ENCODE results near the gene MS4A4E. TPM values are rescaled to one million over a fixed set of nuclear protein-coding genes. Genes with fewer than 3 reads are reported as not detected.
"Not testable (repeated sequence)": the region's sequence is repeated elsewhere in the genome, so short reads cannot be mapped to it uniquely, and the experiment has no call there.

Gene MS4A4E
- total RNA-seq, 1 donor from 2014 or later, result not detected

DNA sequence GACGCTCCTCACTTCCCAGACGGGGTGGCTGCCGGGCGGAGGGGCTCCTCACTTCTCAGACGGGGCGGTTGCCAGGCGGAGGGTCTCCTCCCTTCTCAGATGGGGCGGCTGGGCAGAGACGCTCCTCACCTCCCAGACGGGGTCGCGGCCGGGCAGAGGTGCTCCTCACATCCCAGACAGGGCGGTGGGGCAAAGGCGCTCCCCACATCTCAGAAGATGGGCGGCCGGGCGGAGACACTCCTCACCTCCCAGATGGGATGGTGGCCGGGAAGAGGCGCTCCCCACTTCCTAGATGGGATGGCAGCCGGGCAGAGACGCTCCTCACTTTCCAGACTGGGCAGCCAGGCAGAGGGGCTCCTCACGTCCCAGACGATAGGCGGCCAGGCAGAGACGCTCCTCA, 41.6 kb downstream of the MS4A4E start:
- not testable (repeated sequence) for H3K36me3 ChIP-seq (ENCODE audit: control insufficient read depth in 3 of 3, insufficient read depth in 3 of 3, low read length in 3 of 3); H3K9ac ChIP-seq (ENCODE audit: low read depth in 1 of 3, low read length in 3 of 3); H3K4me3 ChIP-seq (ENCODE audit: low read length in 3 of 3); H3K27me3 ChIP-seq (ENCODE audit: control insufficient read depth in 3 of 3, insufficient read depth in 3 of 3, low read length in 3 of 3); H3K27ac ChIP-seq (ENCODE audit: low read depth, low read length); H3K9me3 ChIP-seq (ENCODE audit: control insufficient read depth in 3 of 3, low read length in 3 of 3); H3K4me1 ChIP-seq (ENCODE audit: control insufficient read depth in 3 of 3, insufficient read depth in 3 of 3, low read length in 3 of 3)

DNA sequence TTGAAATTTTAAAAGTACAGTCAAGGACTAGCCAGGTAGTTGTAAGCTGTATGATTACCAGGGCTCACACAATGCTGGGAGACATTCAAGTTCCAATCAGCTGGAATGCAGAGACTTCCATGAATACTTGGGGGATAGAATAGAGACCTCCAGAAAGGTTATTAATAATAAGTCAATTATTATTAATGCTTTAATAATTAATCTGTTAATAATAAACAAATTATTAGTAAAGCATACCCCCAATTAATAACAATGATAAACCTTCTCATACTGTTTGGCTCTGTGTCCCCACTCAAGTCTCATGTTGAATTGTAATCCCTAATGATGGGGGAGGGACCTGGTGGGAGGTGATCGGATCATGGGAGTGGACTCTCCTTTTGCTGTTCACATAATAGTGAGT, 45.5 kb downstream of the MS4A4E start:
- no peaks in the 10 kb centered on the region for H3K4me1 ChIP-seq (ENCODE audit: control insufficient read depth in 3 of 3, insufficient read depth in 3 of 3, low read length in 3 of 3)
- H3K9me3 ChIP-seq (ENCODE audit: control insufficient read depth in 3 of 3, low read length in 3 of 3), result no peaks in the 10 kb centered on the region
- no peaks in the 10 kb centered on the region for H3K27me3 ChIP-seq (ENCODE audit: control insufficient read depth in 3 of 3, insufficient read depth in 3 of 3, low read length in 3 of 3)
- no peak overlapping the region for H3K27ac ChIP-seq (ENCODE audit: low read depth, low read length)
- no peaks in the 10 kb centered on the region for H3K36me3 ChIP-seq (ENCODE audit: control insufficient read depth in 3 of 3, insufficient read depth in 3 of 3, low read length in 3 of 3)
- no peak overlapping the region for H3K9ac ChIP-seq (ENCODE audit: low read depth in 1 of 3, low read length in 3 of 3)
- no peak overlapping the region for H3K4me3 ChIP-seq (ENCODE audit: low read length in 3 of 3)

DNA sequence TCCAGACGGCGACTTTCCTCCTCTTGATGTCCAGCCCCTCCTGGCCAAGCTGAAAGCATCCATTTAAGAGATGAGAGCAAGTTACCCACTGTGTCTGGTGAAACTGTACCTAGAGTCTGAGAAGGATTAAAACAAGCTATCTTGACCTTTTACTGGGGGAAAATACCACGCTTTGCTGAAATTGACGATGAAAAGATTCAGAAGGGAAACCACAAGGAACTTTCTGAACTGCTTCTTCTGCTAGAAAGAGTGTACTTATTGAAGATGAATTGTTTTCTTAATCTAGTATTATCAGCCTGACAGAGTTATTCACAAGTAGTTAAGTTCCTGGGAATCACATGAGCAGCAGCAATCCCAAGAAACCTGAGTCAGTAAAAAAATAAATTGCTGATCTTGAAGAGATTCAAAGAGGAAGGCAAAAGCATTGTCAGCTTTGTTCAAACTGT, 47.0 kb downstream of the MS4A4E start:
- H3K9ac ChIP-seq (ENCODE audit: low read depth in 1 of 3, low read length in 3 of 3), result no peak overlapping the region
- no peaks in the 10 kb centered on the region for H3K9me3 ChIP-seq (ENCODE audit: control insufficient read depth in 3 of 3, low read length in 3 of 3)
- no peaks in the 10 kb centered on the region for H3K27me3 ChIP-seq (ENCODE audit: control insufficient read depth in 3 of 3, insufficient read depth in 3 of 3, low read length in 3 of 3)
- H3K27ac ChIP-seq (ENCODE audit: low read depth, low read length), result peak overlapping the region; percentile 68
- no peak overlapping the region for H3K4me3 ChIP-seq (ENCODE audit: low read length in 3 of 3)
- no peaks in the 10 kb centered on the region for H3K36me3 ChIP-seq (ENCODE audit: control insufficient read depth in 3 of 3, insufficient read depth in 3 of 3, low read length in 3 of 3)
- no peaks in the 10 kb centered on the region for H3K4me1 ChIP-seq (ENCODE audit: control insufficient read depth in 3 of 3, insufficient read depth in 3 of 3, low read length in 3 of 3)

DNA sequence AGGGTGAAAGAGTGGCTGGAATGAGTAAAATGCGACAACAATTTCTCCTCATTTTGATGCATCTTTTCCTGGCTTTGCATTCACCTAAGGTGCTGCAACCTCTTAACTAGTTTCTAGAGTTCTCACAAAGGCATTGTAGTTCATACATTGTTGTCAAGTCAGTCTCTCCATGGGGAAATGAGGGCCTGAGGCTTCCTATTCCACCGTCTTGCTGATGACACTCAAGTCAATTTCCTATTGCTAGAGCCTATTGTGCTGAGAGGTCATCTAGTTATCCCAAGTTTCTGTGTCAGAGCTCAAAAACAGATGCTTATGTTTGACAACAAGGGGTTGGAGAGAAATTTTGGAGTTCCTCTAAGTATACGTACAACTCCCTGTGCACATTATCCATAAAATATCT, 48.4 kb downstream of the MS4A4E start:
- Histone ChIP-seq H3K9ac (ENCODE audit: low read depth in 1 of 3, low read length in 3 of 3) (no peak overlapping the region), H3K36me3 (ENCODE audit: control insufficient read depth in 3 of 3, insufficient read depth in 3 of 3, low read length in 3 of 3) (no peaks in the 10 kb centered on the region), H3K4me3 (ENCODE audit: low read length in 3 of 3) (no peak overlapping the region), H3K4me1 (ENCODE audit: control insufficient read depth in 3 of 3, insufficient read depth in 3 of 3, low read length in 3 of 3) (no peaks in the 10 kb centered on the region), H3K9me3 (ENCODE audit: control insufficient read depth in 3 of 3, low read length in 3 of 3) (no peaks in the 10 kb centered on the region), H3K27ac (ENCODE audit: low read depth, low read length) (peak overlapping the region; percentile 8), H3K27me3 (ENCODE audit: control insufficient read depth in 3 of 3, insufficient read depth in 3 of 3, low read length in 3 of 3) (no peaks in the 10 kb centered on the region)

DNA sequence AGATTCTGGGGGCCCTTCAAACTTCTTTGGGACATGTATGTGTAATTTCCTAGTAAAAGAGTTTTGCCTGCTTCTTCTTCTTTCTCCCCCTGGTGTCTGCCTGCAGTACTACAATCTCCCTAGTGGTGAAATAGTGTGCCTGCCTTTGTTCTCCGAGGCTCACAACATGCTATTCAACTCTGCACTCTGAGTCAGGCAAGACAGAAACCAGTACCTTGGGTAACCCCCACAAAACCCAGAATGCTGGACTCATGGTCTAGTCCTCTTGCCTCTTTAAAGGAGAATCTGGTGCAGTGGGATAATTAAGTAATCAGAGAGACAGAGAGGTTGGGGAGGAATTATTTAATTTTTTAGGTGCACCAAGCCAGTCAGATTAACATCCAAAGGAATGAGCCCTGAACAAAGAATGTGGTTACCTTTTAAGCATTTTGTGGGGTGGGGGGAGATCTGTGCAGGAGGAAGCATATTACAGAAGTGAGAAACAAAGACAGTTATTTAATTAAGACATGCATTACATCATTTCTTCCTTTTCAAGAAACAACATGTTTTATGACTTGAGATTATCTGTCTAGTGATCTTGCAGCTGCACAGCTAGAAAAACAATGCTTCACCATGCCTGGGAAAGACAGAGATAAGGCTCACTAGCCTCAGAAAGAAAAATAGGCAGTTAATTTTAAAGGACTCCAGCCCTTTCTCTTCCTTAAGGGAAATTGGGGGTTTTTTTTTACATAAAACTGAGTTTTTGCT, 49.1 kb downstream of the MS4A4E start:
- Histone ChIP-seq H3K9ac (ENCODE audit: low read depth in 1 of 3, low read length in 3 of 3) (no peak overlapping the region), H3K4me1 (ENCODE audit: control insufficient read depth in 3 of 3, insufficient read depth in 3 of 3, low read length in 3 of 3) (no peaks in the 10 kb centered on the region), H3K36me3 (ENCODE audit: control insufficient read depth in 3 of 3, insufficient read depth in 3 of 3, low read length in 3 of 3) (no peaks in the 10 kb centered on the region), H3K27ac (ENCODE audit: low read depth, low read length) (peak overlapping the region; percentile 8), H3K9me3 (ENCODE audit: control insufficient read depth in 3 of 3, low read length in 3 of 3) (no peaks in the 10 kb centered on the region), H3K4me3 (ENCODE audit: low read length in 3 of 3) (no peak overlapping the region), H3K27me3 (ENCODE audit: control insufficient read depth in 3 of 3, insufficient read depth in 3 of 3, low read length in 3 of 3) (no peaks in the 10 kb centered on the region)

DNA sequence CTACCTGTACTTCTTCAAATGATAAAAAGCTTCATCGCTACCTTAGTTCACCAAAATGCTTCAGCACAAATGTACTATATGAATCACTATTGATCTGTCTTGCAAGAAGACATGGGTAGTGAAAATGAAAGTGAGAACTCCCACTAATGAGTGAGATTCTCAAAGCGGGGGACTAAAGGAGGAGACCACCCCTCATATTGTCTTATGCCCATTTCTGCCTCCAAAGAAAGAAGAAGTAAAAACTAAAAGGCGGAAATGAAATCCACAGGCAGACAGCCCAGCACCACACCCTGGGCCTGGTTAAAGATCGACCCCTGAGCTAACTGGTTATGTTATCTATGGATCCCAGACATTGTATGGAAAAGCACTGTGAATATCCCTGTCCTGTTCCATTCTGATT, 50.4 kb downstream of the MS4A4E start:
- H3K9ac ChIP-seq (ENCODE audit: low read depth in 1 of 3, low read length in 3 of 3); H3K4me1 ChIP-seq (ENCODE audit: control insufficient read depth in 3 of 3, insufficient read depth in 3 of 3, low read length in 3 of 3); H3K36me3 ChIP-seq (ENCODE audit: control insufficient read depth in 3 of 3, insufficient read depth in 3 of 3, low read length in 3 of 3); H3K9me3 ChIP-seq (ENCODE audit: control insufficient read depth in 3 of 3, low read length in 3 of 3); H3K27me3 ChIP-seq (ENCODE audit: control insufficient read depth in 3 of 3, insufficient read depth in 3 of 3, low read length in 3 of 3); H3K4me3 ChIP-seq (ENCODE audit: low read length in 3 of 3); H3K27ac ChIP-seq (ENCODE audit: low read depth, low read length): not testable (repeated sequence)

DNA sequence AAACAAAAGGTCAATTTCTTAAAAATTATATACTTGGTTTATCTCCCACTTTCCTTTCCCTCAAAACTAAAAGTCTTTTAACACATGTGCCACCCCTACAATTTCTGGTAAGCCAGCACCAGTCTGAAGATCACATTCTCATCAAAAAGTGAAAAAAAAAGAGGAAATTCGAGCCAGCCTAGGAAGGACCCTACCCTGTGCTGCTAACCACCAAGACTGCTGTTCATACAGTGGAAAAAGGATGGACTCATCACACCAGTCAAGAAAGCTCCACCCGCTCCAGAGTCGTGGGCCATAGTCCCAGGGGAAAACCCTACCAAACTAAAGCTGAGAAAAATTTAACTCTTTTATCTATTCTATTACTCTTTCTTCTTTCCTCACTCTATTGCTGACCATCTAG, 54.5 kb downstream of the MS4A4E start:
- H3K36me3 ChIP-seq (ENCODE audit: control insufficient read depth in 3 of 3, insufficient read depth in 3 of 3, low read length in 3 of 3); H3K27ac ChIP-seq (ENCODE audit: low read depth, low read length); H3K9me3 ChIP-seq (ENCODE audit: control insufficient read depth in 3 of 3, low read length in 3 of 3); H3K27me3 ChIP-seq (ENCODE audit: control insufficient read depth in 3 of 3, insufficient read depth in 3 of 3, low read length in 3 of 3); H3K4me1 ChIP-seq (ENCODE audit: control insufficient read depth in 3 of 3, insufficient read depth in 3 of 3, low read length in 3 of 3); H3K9ac ChIP-seq (ENCODE audit: low read depth in 1 of 3, low read length in 3 of 3); H3K4me3 ChIP-seq (ENCODE audit: low read length in 3 of 3): not testable (repeated sequence)

DNA sequence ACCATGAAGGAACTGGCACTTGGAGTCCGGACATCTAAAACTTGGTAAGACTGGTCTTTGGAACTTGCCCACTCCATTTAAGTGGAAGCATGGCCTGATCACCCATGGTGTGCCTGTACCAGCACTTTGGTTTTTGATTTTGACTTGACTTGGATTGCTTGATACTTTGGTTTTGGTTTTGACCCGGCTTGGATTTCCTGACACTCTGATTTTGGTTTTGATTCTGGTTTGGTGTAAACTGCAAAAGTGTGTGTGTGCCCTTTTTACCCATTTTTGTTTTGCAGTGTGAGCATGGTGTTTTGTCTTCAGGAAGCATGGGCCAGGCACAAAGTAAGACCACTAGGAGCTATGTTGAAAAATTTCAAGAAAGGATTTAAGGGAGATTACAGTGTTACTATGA, 56.8 kb downstream of the MS4A4E start:
- not testable (repeated sequence) for H3K4me1 ChIP-seq (ENCODE audit: control insufficient read depth in 3 of 3, insufficient read depth in 3 of 3, low read length in 3 of 3); H3K27me3 ChIP-seq (ENCODE audit: control insufficient read depth in 3 of 3, insufficient read depth in 3 of 3, low read length in 3 of 3); H3K4me3 ChIP-seq (ENCODE audit: low read length in 3 of 3); H3K36me3 ChIP-seq (ENCODE audit: control insufficient read depth in 3 of 3, insufficient read depth in 3 of 3, low read length in 3 of 3); H3K9me3 ChIP-seq (ENCODE audit: control insufficient read depth in 3 of 3, low read length in 3 of 3); H3K9ac ChIP-seq (ENCODE audit: low read depth in 1 of 3, low read length in 3 of 3)
- H3K27ac ChIP-seq (ENCODE audit: low read depth, low read length), result peak overlapping the region; percentile 54

DNA sequence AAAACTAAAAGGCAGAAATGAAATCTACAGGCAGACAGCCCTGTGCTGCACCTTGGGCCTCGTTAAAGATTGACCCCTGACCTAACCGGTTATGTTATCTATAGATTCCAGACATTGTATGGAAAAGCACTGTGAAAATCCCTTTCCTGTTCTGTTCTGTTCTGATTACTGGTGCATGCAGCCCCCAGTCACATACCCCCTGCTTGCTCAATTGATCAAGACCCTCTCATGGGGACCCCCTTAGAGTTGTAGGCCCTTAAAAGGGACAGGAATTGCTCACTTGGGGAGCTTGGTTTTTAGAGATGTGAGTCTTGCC, 57.5 kb downstream of the MS4A4E start:
- not testable (repeated sequence) for H3K36me3 ChIP-seq (ENCODE audit: control insufficient read depth in 3 of 3, insufficient read depth in 3 of 3, low read length in 3 of 3); H3K4me1 ChIP-seq (ENCODE audit: control insufficient read depth in 3 of 3, insufficient read depth in 3 of 3, low read length in 3 of 3); H3K9ac ChIP-seq (ENCODE audit: low read depth in 1 of 3, low read length in 3 of 3); H3K4me3 ChIP-seq (ENCODE audit: low read length in 3 of 3); H3K27me3 ChIP-seq (ENCODE audit: control insufficient read depth in 3 of 3, insufficient read depth in 3 of 3, low read length in 3 of 3); H3K9me3 ChIP-seq (ENCODE audit: control insufficient read depth in 3 of 3, low read length in 3 of 3)
- peak overlapping the region; percentile 54 for H3K27ac ChIP-seq (ENCODE audit: low read depth, low read length)

DNA sequence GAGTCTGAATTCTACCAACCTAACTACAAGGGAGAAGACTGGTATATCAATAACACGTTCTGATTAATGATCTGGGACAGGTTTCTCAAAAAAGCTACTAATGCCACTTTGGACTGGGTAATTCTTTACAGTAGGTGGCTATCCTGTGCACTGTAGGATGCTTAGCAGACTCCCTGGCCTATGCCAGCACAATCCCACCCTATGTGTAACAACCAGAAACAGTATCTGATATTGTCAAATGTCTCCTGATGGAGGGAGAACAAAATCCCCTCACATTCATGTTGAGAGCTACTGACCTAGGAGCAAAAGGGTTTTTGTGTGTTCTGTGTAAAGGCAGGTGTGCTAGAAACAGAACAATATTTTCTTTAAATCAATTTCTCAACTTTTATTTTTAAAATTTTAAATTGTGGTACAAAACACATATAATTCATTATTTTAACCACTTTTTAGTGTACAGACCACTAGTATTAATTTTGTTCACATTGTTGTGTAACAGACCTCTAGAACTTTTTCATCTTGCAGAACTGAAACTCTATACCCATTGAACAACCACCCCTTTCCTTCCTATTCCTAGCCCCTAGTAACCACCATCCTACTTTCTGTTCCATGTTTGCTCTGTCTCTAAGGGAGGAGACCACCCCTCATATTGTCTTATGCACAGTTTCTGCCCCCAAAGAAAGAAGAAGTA, 58.0 kb downstream of the MS4A4E start:
- no peak overlapping the region for H3K4me3 ChIP-seq (ENCODE audit: low read length in 3 of 3)
- no peaks in the 10 kb centered on the region for H3K4me1 ChIP-seq (ENCODE audit: control insufficient read depth in 3 of 3, insufficient read depth in 3 of 3, low read length in 3 of 3)
- H3K27me3 ChIP-seq (ENCODE audit: control insufficient read depth in 3 of 3, insufficient read depth in 3 of 3, low read length in 3 of 3), result no peaks in the 10 kb centered on the region
- H3K27ac ChIP-seq (ENCODE audit: low read depth, low read length), result peak overlapping the region; percentile 65
- no peaks in the 10 kb centered on the region for H3K9me3 ChIP-seq (ENCODE audit: control insufficient read depth in 3 of 3, low read length in 3 of 3)
- H3K9ac ChIP-seq (ENCODE audit: low read depth in 1 of 3, low read length in 3 of 3), result no peak overlapping the region
- no peaks in the 10 kb centered on the region for H3K36me3 ChIP-seq (ENCODE audit: control insufficient read depth in 3 of 3, insufficient read depth in 3 of 3, low read length in 3 of 3)
